GM23338 (cell line): ENCODE data around the gene ELAPOR1. TPM values are rescaled to one million over a fixed set of nuclear protein-coding genes. Genes with fewer than 3 reads are reported as not detected.

ENCODE experiments used
- ATAC-seq: fragments of 200-7000 bp; cut with Tn5 transposase; 3 replicates; pipeline ENCODE4 v1.9.1; 2020
- DNase-seq: peaks from one replicate; pipeline ENCODE4 v3.0.0-alpha.2; 2015; ENCODE audit warnings: low spot score
- H2AFZ ChIP-seq: fragments of 200-600 bp; sonication (generic); 2 replicates; pipeline ENCODE4 v1.8.0; 2016; ENCODE audit warnings: antibody characterized with exemption, mild to moderate bottlenecking, moderate library complexity
- H3F3A ChIP-seq: fragments of 200-600 bp; sonication (generic); replicated peaks from 2 replicates; pipeline ENCODE4 v1.8.0; 2017; ENCODE audit warnings: antibody characterized with exemption, mixed run types, low read depth
- H3K27ac ChIP-seq: fragments of 200-600 bp; sonication (generic); 2 replicates; pipeline ENCODE4 v1.6.1; 2016; ENCODE audit warnings: low read depth
- H3K27me3 ChIP-seq: fragments of 200-600 bp; sonication (generic); 2 replicates; pipeline ENCODE4 v1.8.0; 2016; ENCODE audit warnings: mild to moderate bottlenecking, mixed run types, moderate library complexity; ENCODE audit not compliant: insufficient read depth
- H3K36me3 ChIP-seq: fragments of 200-600 bp; sonication (generic); 2 replicates; pipeline ENCODE4 v1.8.0; 2016; ENCODE audit warnings: mild to moderate bottlenecking; ENCODE audit not compliant: insufficient read depth
- H3K4me1 ChIP-seq: fragments of 200-600 bp; sonication (generic); 2 replicates; pipeline ENCODE4 v1.8.0; 2016; ENCODE audit warnings: mild to moderate bottlenecking, moderate library complexity; ENCODE audit not compliant: insufficient read depth
- H3K4me2 ChIP-seq: fragments of 200-600 bp; sonication (generic); 2 replicates; pipeline ENCODE4 v1.7.1; 2017; ENCODE audit warnings: mixed run types
- H3K4me3 ChIP-seq: fragments of 200-600 bp; sonication (generic); 2 replicates; pipeline ENCODE4 v1.6.1; 2016; ENCODE audit warnings: mixed run types
- H3K79me2 ChIP-seq: fragments of 200-600 bp; sonication (generic); replicated peaks from 2 replicates; pipeline ENCODE4 v1.8.0; 2017; ENCODE audit warnings: mild to moderate bottlenecking; ENCODE audit not compliant: insufficient read depth
- H3K9me2 ChIP-seq: fragments of 200-600 bp; sonication (generic); 2 replicates; pipeline ENCODE4 v1.8.0; 2017; ENCODE audit not compliant: insufficient read depth
- H4K20me1 ChIP-seq: fragments of 200-600 bp; sonication (generic); replicated peaks from 2 replicates; pipeline ENCODE4 v1.8.0; 2017; ENCODE audit warnings: mild to moderate bottlenecking; ENCODE audit not compliant: insufficient read depth
- H3K27ac Mint-ChIP-seq: 2 replicates; pipeline ENCODE4 v1.8.0; 2020; ENCODE audit warnings: inconsistent platforms, mild to moderate bottlenecking, moderate library complexity, mixed read lengths
- H3K27me3 Mint-ChIP-seq: 3 replicates; pipeline ENCODE4 v1.8.0; 2022; ENCODE audit warnings: low read depth, mild to moderate bottlenecking, moderate library complexity, mixed read lengths, inconsistent platforms; ENCODE audit not compliant: insufficient read depth, poor library complexity
- H3K36me3 Mint-ChIP-seq: 3 replicates; pipeline ENCODE4 v1.8.0; 2021; ENCODE audit warnings: low read depth, mild to moderate bottlenecking, inconsistent platforms, moderate library complexity, mixed read lengths
- H3K4me1 Mint-ChIP-seq: 3 replicates; pipeline ENCODE4 v1.8.0; 2020; ENCODE audit warnings: mild to moderate bottlenecking, inconsistent platforms, mixed read lengths
- H3K4me3 Mint-ChIP-seq: 3 replicates; pipeline ENCODE4 v1.8.0; 2021; ENCODE audit warnings: moderate library complexity, mild to moderate bottlenecking, inconsistent platforms, mixed read lengths
- H3K9me3 Mint-ChIP-seq: 3 replicates; pipeline ENCODE4 v1.8.0; 2020; ENCODE audit warnings: moderate library complexity, mild to moderate bottlenecking, inconsistent platforms, mixed read lengths
- CREB1 ChIP-seq: fragments of 250-450 bp; sonication (Bioruptor Pico); IDR thresholded peaks from 2 replicates; pipeline ENCODE4 v1.5.0; 2020; ENCODE audit warnings: low read depth, mild to moderate bottlenecking, moderate library complexity
- EZH2 ChIP-seq: fragments of 200-600 bp; sonication (generic); IDR thresholded peaks from one replicate; pipeline ENCODE4 v1.8.0; 2017; ENCODE audit warnings: antibody characterized with exemption, mild to moderate bottlenecking, low read depth; ENCODE audit not compliant: unreplicated experiment
- EZH2phosphoT487 ChIP-seq: fragments of 200-600 bp; sonication (generic); IDR thresholded peaks from one replicate; pipeline ENCODE4 v1.8.1; 2018; ENCODE audit warnings: antibody characterized with exemption; ENCODE audit not compliant: unreplicated experiment
- NANOG ChIP-seq: IDR thresholded peaks from 2 replicates; pipeline ENCODE4 v1.6.1; 2016; ENCODE audit warnings: antibody characterized with exemption, borderline replicate concordance
- POLR2AphosphoS5 ChIP-seq: IDR thresholded peaks from 2 replicates; pipeline ENCODE4 v1.6.1; 2016; ENCODE audit warnings: antibody characterized with exemption, low read depth
- STAT1 ChIP-seq: IDR thresholded peaks from one replicate; pipeline ENCODE4 v1.6.1; 2016; ENCODE audit warnings: antibody characterized with exemption; ENCODE audit not compliant: unreplicated experiment
- ZNF462 ChIP-seq: fragments of 250-450 bp; sonication (Bioruptor Pico); IDR thresholded peaks from 2 replicates; pipeline ENCODE4 v1.5.0; 2020; ENCODE audit warnings: mild to moderate bottlenecking, moderate library complexity
- polyA plus RNA-seq: library from polyadenylated mRNA; unstranded; fragments of >200 nt; fragmentation: Nextera tagmentation; extraction: Ambion mirVana; gene quantifications from 2 replicates; pipeline ENCODE4 v1.2.1, GENCODE V29; 2016
- total RNA-seq: library from RNA; depleted of rRNA; stranded (reverse); fragments of >200 nt; shearing (Covaris generic); gene quantifications from 2 replicates; pipeline ENCODE4 v1.2.3, GENCODE V29; 2014
- TF ChIP-seq, protein P1 (sequence below): IDR thresholded peaks from 2 replicates; pipeline ENCODE4 v1.6.1; 2016; ENCODE audit warnings: antibody characterized with exemption
- TF ChIP-seq, protein P2 (sequence below), 2 experiments: fragments of 200-600 bp in 1 of 2; sonication (generic) in 1 of 2; conservative IDR thresholded peaks; 2 replicates each; pipeline versions ENCODE4 v1.5.1 to v1.6.1; 2016 to 2017; ENCODE audit warnings: antibody characterized with exemption in 2 of 2, low read depth in 2 of 2, mild to moderate bottlenecking in 2 of 2, moderate library complexity in 1 of 2

Gene ELAPOR1
- total and polyA plus RNA-seq, 2 experiments from 2014 or later: 0.92 to 2.4 TPM

GRCh38 chr1:109131800-109132199, 17.9 kb downstream of the ELAPOR1 start:
- H2AFZ ChIP-seq: no peak overlapping the region
- H3K4me1 ChIP-seq: no peaks in the 10 kb centered on the region
- Mint-ChIP-seq H3K27me3 (peaks cover 1% of the 10 kb centered on the region), H3K4me3 (no peak overlapping the region), H3K36me3 (no peaks in the 10 kb centered on the region), H3K4me1 (peaks cover 2% of the 10 kb centered on the region; the same call in 1 of the 3 replicates), H3K27ac (no peak overlapping the region), H3K9me3 (no peaks in the 10 kb centered on the region)
- no peaks in the 10 kb centered on the region for H3K79me2 ChIP-seq
- H4K20me1 ChIP-seq: no peaks in the 10 kb centered on the region
- DNase-seq (no peak), ATAC-seq (no peak)
- H3K4me3 ChIP-seq: no peak overlapping the region
- no peak overlapping the region for H3K4me2 ChIP-seq
- H3K27me3 ChIP-seq: no peaks in the 10 kb centered on the region
- TF ChIP-seq, protein P1, sequence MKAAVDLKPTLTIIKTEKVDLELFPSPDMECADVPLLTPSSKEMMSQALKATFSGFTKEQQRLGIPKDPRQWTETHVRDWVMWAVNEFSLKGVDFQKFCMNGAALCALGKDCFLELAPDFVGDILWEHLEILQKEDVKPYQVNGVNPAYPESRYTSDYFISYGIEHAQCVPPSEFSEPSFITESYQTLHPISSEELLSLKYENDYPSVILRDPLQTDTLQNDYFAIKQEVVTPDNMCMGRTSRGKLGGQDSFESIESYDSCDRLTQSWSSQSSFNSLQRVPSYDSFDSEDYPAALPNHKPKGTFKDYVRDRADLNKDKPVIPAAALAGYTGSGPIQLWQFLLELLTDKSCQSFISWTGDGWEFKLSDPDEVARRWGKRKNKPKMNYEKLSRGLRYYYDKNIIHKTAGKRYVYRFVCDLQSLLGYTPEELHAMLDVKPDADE: no peak
- TF ChIP-seq CREB1 (CRISPR knock-in tag) (no peak), EZH2 (no peak), STAT1 (no peak), POLR2AphosphoS5 (no peak), EZH2phosphoT487 (no peak), NANOG (no peak), ZNF462 (no peak)
- TF ChIP-seq, protein P2, sequence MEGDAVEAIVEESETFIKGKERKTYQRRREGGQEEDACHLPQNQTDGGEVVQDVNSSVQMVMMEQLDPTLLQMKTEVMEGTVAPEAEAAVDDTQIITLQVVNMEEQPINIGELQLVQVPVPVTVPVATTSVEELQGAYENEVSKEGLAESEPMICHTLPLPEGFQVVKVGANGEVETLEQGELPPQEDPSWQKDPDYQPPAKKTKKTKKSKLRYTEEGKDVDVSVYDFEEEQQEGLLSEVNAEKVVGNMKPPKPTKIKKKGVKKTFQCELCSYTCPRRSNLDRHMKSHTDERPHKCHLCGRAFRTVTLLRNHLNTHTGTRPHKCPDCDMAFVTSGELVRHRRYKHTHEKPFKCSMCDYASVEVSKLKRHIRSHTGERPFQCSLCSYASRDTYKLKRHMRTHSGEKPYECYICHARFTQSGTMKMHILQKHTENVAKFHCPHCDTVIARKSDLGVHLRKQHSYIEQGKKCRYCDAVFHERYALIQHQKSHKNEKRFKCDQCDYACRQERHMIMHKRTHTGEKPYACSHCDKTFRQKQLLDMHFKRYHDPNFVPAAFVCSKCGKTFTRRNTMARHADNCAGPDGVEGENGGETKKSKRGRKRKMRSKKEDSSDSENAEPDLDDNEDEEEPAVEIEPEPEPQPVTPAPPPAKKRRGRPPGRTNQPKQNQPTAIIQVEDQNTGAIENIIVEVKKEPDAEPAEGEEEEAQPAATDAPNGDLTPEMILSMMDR (conservative IDR thresholded peaks at IDR 0.05; ENCODE audit: low read depth in 2 of 2): no peak
- no peaks in the 10 kb centered on the region for H3K9me2 ChIP-seq
- no peaks in the 10 kb centered on the region for H3F3A ChIP-seq
- H3K36me3 ChIP-seq: no peaks in the 10 kb centered on the region
- no peak overlapping the region for H3K27ac ChIP-seq
